GM20000 (cell line): ENCODE data around the gene DCAF4L1.

Source experiments
- DNase-seq: peaks from one replicate; pipeline ENCODE4 v3.0.0; 2012; ENCODE audit warnings: low spot score
- TF ChIP-seq, protein P1 (sequence below): IDR thresholded peaks from 2 replicates; pipeline ENCODE4 v1.5.1; 2012; ENCODE audit warnings: mild to moderate bottlenecking, control low read depth; ENCODE audit errors: extremely low read depth, missing control alignments

Gene DCAF4L1, protein sequence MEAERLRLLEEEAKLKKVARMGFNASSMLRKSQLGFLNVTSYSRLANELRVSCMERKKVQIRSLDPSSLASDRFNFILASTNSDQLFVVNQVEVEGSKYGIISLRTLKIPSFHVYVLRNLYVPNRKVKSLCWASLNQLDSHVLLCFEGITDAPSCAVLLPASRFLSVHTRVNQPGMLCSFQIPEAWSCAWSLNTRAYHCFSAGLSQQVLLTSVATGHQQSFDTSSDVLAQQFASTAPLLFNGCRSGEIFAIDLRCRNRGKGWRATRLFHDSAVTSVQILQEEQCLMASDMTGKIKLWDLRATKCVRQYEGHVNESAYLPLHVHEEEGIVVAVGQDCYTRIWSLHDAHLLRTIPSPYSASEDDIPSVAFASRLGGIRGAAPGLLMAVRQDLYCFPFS

DNA sequence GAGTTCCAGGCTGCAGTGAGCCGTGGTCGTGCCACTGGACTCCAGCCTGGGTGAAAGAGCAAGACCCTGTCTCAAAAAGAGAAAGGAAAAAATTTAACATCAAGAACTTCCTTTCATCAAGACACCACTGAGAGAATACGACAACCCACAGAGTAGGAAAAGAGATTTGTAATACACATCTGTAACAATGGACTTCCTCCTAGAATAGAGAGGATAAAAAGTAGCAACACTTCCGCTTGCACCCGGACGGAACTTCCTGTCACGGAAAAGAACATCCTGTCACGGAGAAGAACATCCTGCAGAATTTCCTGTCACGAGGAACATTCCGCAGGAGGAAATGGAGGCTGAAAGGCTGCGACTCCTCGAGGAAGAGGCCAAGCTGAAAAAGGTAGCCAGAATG lies at the start of gene DCAF4L1:
Gene DCAF4L1 (plus strand): TSS at position 301 of the 400 bp plus-strand sequence. CDS start 37 bp downstream, at position 338.
- DNase-seq, result no peak
- TF ChIP-seq, protein P1, sequence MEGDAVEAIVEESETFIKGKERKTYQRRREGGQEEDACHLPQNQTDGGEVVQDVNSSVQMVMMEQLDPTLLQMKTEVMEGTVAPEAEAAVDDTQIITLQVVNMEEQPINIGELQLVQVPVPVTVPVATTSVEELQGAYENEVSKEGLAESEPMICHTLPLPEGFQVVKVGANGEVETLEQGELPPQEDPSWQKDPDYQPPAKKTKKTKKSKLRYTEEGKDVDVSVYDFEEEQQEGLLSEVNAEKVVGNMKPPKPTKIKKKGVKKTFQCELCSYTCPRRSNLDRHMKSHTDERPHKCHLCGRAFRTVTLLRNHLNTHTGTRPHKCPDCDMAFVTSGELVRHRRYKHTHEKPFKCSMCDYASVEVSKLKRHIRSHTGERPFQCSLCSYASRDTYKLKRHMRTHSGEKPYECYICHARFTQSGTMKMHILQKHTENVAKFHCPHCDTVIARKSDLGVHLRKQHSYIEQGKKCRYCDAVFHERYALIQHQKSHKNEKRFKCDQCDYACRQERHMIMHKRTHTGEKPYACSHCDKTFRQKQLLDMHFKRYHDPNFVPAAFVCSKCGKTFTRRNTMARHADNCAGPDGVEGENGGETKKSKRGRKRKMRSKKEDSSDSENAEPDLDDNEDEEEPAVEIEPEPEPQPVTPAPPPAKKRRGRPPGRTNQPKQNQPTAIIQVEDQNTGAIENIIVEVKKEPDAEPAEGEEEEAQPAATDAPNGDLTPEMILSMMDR, result no peak

DNA sequence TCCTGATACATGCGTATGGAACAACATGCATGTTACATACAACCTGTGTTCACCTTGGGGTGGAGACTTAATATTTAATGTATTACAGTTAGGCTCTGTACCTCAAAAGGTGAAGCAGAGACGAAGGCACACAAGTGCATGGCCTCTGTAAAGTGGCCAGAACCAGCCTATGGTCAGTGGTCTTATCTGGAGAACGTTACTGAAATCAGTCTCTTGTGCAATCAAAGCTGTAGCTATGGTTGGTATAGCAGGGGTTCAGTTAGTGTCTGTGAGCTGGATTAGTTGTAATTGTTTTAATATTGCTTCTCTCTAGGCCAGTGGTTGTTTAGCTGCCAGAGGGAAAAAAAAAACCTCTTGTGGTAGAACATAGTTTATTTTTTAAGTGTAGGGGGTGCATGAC lies 48.6 kb upstream of the DCAF4L1 start:
- DNase-seq, result no peak
- TF ChIP-seq, protein P1, result no peak

DNA sequence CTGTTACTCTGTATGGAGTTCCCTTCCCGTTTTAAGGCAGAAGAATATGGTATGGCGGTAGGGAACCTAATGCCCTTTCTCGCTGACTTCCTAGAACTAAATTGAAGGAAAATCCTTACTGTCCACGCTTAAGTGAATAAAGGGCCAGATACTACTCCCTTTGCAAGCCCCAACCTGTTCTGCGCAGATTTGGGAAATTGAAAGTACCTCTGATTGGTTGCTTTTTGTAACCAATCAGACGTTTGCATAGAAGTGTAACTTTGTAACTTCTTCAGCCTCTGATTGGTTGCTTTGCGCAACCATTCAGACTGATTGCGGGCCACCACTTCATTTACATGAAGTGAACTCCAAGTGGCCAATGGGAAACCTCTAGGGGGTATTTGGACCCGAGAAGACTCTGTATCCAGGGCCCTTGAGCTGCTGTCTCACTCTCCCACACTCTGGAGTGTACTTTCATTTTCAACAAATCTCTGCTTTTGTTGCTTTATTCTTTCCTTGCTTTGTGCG lies 47.5 kb upstream of the DCAF4L1 start:
- no peak for DNase-seq
- TF ChIP-seq, protein P1, result no peak

DNA sequence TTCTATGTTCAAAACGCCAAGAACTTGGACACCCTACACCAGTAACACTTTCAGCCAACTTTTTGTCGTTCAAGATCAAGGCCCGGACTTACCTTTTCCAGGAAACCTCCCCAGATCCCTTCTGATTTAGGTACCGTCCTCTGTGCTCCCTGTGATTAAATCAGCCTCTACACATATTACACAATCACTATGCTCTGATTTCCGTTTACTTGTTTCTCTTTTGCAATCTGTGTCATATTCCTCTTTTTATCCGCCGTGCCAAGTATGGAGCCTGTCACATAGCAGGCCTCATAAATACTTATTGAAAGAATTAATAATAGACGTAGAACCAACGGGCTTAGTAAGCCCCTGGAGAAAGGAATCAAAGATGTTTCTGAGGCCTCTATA lies 47.0 kb upstream of the DCAF4L1 start:
- TF ChIP-seq, protein P1, result no peak
- DNase-seq, result no peak

DNA sequence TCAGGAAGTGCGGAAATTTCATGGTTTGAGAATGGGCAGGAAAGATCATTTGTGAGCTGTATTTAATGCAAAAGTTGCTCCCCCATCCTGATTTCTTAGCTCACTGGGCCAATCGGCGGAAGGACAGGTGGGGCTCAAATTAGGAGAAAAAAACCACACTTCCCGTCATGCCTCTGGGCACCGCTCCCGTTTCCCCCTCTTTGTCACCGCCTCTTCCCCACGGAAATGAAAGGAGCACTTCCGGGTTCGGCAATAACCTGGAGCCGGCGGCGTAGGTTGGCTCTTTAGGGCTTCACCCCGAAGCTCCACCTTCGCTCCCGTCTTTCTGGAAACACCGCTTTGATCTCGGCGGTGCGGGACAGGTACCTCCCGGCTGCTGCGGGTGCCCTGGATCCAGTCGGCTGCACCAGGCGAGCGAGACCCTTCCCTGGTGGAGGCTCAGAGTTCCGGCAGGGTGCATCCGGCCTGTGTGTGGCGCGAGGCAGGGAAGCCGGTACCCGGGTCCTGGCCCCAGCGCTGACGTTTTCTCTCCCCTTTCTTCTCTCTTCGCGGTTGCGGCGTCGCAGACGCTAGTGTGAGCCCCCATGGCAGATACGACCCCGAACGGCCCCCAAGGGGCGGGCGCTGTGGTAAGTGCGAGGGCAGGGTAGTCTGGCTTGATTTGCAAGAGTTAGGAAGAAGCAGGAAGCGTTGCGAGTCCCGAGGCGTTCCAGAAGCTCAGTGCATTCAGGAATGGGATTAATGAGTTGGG lies 46.5 kb upstream of the DCAF4L1 start, which contains the start of gene TMEM33:
Gene TMEM33 (plus strand): TSS at position 529 of the 751 bp plus-strand sequence. CDS start 56 bp downstream, at position 585.
- peak; percentile 83 for DNase-seq
- TF ChIP-seq, protein P1, result no peak

DNA sequence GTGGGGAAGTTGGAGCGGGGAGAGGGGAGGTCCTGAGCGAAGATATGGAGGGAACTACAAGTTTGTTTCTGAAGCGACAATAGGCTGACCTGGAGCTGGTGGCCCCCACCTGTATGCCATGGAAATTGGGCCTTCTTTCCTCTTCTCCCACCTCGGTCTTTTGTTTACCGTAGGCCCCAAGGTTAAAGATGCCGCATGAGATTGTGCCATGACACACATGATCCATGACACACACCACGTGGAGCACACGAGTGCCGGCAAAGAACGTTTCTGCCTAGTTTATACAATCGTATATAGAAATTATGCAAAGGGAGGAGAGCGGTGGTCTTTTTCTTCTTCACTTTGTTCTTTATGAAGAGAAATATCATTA lies 45.9 kb upstream of the DCAF4L1 start:
- TF ChIP-seq, protein P1, result no peak
- DNase-seq, result peak; percentile 15
